ENCODE results near the gene COMMD9.
A peak's percentile ranks its signal among the peaks of the same experiment; 100 is the strongest.
"Not testable (repeated sequence)": the region's sequence is repeated elsewhere in the genome, so short reads cannot be mapped to it uniquely, and the experiment has no call there.

COMMD9 gene

GRCh38 chr11:36289226-36289852 lies at the start of gene COMMD9:
Gene COMMD9, minus strand, starts transcription at chr11:36289424. Its CDS starts 12 bp downstream, at chr11:36289412.
- DNase-seq: peak; percentile 97

- DNase-seq: no peak
Measured at GRCh38 chr11:36333897-36334296, 44.7 kb upstream of the COMMD9 start.

- DNase-seq: no peak
Measured at GRCh38 chr11:36333468-36333867, 44.2 kb upstream of the COMMD9 start.

- DNase-seq: no peak
Measured at GRCh38 chr11:36330411-36330810, 41.2 kb upstream of the COMMD9 start.

- no peak for DNase-seq
Measured at GRCh38 chr11:36328966-36329673, 39.9 kb upstream of the COMMD9 start.

GRCh38 chr11:36326524-36327419 lies 37.5 kb upstream of the COMMD9 start:
- no peak for DNase-seq

GRCh38 chr11:36325403-36325802 lies 36.2 kb upstream of the COMMD9 start:
- not testable (repeated sequence) for DNase-seq

- not testable (repeated sequence) for DNase-seq
Measured at GRCh38 chr11:36324956-36325355, 35.7 kb upstream of the COMMD9 start.

- no peak for DNase-seq
Measured at GRCh38 chr11:36317992-36318391, 28.8 kb upstream of the COMMD9 start.

- no peak for DNase-seq
Measured at GRCh38 chr11:36316049-36316448, 26.8 kb upstream of the COMMD9 start.

GRCh38 chr11:36314434-36314767 lies 25.2 kb upstream of the COMMD9 start:
- DNase-seq: no peak

GRCh38 chr11:36313750-36314433 lies 24.7 kb upstream of the COMMD9 start:
- no peak for DNase-seq

GRCh38 chr11:36312611-36313472 lies 23.6 kb upstream of the COMMD9 start:
- peak; percentile 12 for DNase-seq

GRCh38 chr11:36311926-36312595 lies 22.8 kb upstream of the COMMD9 start:
- DNase-seq: no peak

GRCh38 chr11:36309779-36310178 lies 20.6 kb upstream of the COMMD9 start:
- DNase-seq: no peak

- DNase-seq: no peak
Measured at GRCh38 chr11:36308577-36308976, 19.4 kb upstream of the COMMD9 start.

- peak; percentile 17 for DNase-seq
Measured at GRCh38 chr11:36306888-36307287, 17.7 kb upstream of the COMMD9 start.

- no peak for DNase-seq
Measured at GRCh38 chr11:36305047-36305446, 15.8 kb upstream of the COMMD9 start.

- no peak for DNase-seq
Measured at GRCh38 chr11:36304351-36304750, 15.1 kb upstream of the COMMD9 start.

- DNase-seq: no peak
Measured at GRCh38 chr11:36300650-36301049, 11.4 kb upstream of the COMMD9 start.

GRCh38 chr11:36296884-36297543 lies 7.8 kb upstream of the COMMD9 start:
- DNase-seq: no peak

Measured in activated CD4-positive, alpha-beta T cell treated with anti-CD3 and anti-CD28 coated beads, Interleukin-2, Interleukin-6, amounts not matched to agents 100 ng/mL and 50 ng/mL, durations not matched to agents 16 hours and 8 hours (primary cell).